Left renal pelvis (tissue), 4 donors: ENCODE measurements around the gene CLEC16A. TPM values are rescaled to one million over a fixed set of nuclear protein-coding genes. Genes with fewer than 3 reads are reported as not detected.

Source experiments
- DNase-seq, 4 donors: peaks; one replicate each; pipeline ENCODE4 v3.0.0-alpha.2; 2013; ENCODE audit warnings: low read depth in 4 of 4, low spot score in 3 of 4
- polyA plus RNA-seq, 4 donors: library from polyadenylated mRNA; unstranded; fragments of 120-200 nt; gene quantifications; one replicate each; pipeline ENCODE4 v1.2.1, GENCODE V29; 2013; ENCODE audit not compliant: insufficient read length in 4 of 4

CLEC16A gene
- polyA plus RNA-seq, 4 donors = 18.0 to 25.9 (median 22.7) TPM

GRCh38 chr16:11181899-11182279 lies 237.5 kb downstream of the CLEC16A start:
- DNase-seq = no peak

- DNase-seq = no peak
These were observed 238.0 kb downstream of the CLEC16A start for GRCh38 chr16:11182411-11182810.

DNA sequence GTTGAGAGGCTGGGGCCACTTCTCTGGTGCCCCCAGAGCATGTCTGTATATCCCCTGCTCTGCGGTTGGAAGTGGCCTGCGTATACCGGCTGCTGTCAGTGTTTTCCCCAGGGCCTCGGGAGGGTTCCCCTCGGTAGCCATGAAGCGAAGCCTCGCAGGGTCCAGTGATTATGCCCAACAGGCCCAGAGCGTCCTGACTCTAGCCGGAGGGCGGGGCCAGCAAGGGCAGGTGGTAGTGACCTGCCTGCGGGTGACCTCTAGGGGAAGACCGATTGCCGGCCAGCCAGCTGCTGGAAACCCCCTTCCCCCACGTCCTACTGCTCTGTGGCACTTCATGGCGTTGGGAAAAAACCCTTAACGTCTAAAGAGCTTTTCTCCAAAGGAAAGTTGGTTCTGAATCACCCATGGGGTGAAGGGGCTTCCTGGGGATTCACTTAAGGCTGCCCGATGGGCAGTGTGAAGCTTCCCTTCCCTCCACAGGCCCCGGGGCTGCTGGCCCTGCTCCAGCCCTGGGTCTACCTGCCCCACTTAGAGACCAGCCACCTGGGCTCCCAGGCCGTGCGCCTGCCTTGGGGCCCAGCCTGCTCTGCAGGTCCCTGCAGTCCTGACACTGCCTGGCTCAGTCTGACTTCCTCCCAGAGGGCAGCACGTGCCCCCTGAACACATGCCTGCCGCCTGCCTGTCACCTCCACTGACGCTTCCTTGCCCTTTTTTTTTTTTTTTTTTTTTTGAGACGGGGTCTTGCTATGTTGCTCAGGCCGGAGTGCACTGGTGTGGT lies 238.9 kb downstream of the CLEC16A start:
- DNase-seq = no peak

GRCh38 chr16:11183951-11184350 lies 239.6 kb downstream of the CLEC16A start:
- no peak for DNase-seq

- DNase-seq = no peak
These were observed 243.2 kb downstream of the CLEC16A start for GRCh38 chr16:11187522-11188023.

DNA sequence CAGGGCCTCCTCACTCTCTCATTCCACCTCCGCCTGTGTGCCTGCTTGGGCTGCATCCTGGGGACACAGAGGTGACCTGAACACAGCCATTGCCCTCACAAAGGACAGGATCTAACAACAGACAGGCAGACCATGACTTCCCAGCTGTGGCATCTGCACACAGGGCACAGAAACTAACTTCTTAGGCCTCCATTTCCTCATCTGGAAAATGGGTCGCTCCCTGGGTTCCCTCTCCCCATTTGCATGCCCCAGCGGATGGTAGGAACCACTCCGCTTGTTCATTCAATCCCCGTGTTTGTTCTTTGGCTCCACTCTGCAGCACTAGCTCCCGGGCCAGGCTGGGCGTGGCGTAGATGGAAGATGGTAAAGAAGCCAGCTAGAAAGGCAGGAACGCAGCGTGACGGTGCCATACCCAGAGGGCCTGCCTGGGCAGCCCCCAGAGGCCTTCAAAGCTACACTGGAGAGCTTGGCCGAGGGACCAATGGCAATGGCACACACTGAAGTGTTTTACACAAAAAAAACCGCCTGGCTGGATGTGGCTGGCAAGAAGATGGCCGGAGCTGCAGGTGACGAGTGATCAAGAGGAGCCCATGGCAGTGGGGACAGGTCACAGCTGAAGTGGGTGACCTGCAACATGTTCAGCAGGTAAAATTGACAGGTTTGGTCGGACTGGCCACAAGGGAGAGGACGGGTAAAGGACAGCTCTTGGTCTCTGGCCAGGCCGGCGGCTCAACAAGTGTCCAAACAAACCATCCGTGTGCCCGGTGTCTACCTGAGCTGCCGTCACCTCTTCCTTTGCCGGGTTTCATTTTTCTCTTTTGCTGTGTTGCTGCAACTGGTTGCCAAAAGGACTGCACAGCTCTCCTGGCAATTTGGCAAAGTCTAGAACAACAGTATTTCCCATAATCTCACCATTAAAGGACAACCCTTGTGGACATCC lies 244.7 kb downstream of the CLEC16A start:
- DNase-seq = no peak

- no peak for DNase-seq
These were observed 246.5 kb downstream of the CLEC16A start for GRCh38 chr16:11190588-11191560.

DNA sequence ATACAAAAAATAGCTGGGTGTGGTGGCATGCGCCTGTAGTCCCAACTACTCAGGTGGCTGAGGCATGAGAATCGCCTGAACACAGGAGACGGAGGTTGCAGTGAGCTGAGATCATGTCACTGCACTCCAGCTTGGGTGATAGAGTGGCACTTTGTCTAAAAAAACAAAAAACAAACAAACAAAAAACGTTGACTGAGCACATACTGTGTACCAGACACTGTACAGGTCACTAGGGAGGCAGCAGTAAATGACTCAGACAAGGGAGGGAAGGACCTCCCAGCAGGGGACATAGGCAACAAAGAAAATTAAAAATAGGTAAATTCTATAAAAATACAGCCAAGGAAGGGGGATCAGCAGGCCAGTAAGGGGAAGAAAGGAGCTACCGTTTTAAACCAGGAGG lies 247.3 kb downstream of the CLEC16A start:
- DNase-seq = no peak

- DNase-seq = no peak
These were observed 249.1 kb downstream of the CLEC16A start for GRCh38 chr16:11193494-11193893.

DNA sequence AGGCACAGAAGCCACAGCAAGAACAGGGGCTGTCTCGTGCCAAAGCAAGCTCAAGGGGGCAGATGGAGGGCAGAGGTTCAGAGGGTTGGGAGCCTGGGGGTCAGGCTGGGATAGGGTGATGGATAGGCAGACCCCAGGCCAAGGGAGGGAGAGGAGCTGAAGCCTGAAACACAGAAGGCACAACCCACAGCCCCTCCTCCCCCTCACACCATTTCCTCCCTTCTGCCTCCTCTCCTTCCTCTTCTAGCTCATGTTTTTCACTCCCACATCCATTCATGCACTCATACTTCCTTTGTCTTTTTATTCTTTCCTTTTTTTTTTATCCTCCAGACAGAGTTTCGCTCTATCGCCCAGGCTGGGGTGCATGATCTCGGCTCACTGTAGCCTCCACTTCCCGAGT lies 250.5 kb downstream of the CLEC16A start:
- no peak for DNase-seq

- no peak for DNase-seq
These were observed 252.0 kb downstream of the CLEC16A start for GRCh38 chr16:11196286-11196828.

DNA sequence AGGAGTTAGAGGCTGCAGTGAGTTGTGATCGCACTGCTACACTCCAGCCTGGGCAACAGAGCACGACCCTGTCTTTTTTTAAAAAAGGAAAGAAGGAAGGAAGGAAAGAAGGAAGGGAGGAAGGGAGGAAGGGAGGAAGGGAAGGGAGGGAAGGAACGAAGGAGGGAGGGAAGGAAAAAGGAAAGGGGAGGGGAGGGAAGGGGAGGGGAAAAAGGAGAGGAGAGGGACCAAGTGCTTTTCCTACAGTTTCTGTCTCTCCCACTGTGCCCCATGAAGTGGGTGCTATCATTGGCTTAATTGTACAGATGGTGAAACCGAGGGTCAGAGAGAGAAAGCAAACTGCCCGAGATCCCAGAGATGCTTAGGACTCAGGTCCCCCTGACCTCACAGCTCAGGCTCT lies 254.0 kb downstream of the CLEC16A start:
- no peak for DNase-seq

DNA sequence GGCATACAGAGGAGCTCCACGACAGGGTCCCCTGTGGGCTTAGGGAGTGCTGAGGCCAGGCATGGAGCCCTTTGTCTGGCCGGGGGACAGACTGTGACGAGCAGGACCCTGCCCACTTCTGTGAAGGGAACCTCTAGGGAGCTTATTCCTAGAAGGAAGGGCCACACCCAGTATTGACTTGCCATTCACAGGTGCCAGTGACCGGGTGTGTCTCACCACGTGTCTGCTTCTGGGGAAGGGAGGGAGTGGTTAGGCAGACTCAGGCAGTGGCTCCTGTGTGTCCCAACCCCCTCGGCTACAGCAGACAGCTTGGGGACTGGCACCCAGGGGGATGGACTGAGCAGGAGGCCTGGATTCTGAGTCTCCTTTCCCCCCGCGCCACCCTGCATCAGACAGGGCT lies 254.5 kb downstream of the CLEC16A start:
- no peak for DNase-seq

GRCh38 chr16:11200592-11200991 lies 256.2 kb downstream of the CLEC16A start:
- no peak for DNase-seq

DNA sequence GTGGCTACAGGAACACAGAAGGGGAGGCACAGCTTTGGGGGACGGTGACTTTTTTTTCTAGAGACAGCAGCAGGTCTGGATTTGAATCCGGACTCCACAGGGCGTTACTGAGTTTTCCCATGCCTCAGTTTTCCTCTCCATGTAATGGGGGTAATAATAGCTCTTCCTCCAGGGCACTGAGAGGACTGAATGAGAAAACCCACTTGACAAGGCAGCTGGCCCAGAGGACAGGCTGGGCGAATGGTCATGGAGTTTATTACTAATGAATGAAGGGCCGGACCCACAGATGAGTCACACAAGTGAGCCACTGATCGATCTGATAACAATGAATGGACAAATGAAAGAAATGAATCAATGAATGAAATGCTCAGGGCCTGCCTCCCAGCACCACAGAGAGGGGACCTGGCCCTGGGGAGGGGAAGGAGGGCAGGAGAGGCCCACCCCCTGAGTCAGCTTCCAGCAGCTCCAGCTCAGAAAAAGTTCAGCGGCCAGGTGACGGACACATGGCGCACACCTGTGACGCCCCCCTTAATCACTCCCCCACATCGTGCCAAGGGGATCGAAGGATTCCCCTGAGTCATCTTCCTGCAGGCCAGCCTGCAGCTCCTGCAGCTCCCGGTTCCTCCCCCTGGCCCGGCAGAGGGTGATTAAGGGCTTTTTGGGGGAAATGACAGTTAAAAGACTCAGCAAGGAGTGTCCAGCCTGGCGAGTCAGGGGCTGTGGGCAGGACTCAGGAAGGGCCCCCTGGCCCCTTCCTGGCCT lies 257.3 kb downstream of the CLEC16A start:
- DNase-seq = no peak

- DNase-seq = no peak
These were observed 258.1 kb downstream of the CLEC16A start for GRCh38 chr16:11202260-11203091.

GRCh38 chr16:11203111-11203623 lies 258.8 kb downstream of the CLEC16A start:
- no peak for DNase-seq

- DNase-seq = no peak
These were observed 260.2 kb downstream of the CLEC16A start for GRCh38 chr16:11204513-11205047.
